OCI-LY7 (cell line): ENCODE results near the gene KCTD10.

ENCODE experiments used
- CTCF ChIP-seq: fragments of 200-600 bp; sonication (generic); conservative IDR thresholded peaks from 2 replicates; pipeline ENCODE4 v1.5.1; 2014; ENCODE audit warnings: mild to moderate bottlenecking, antibody characterized with exemption, low read length, moderate library complexity, mixed read lengths
- EZH2phosphoT487 ChIP-seq: fragments of 200-600 bp; sonication (generic); IDR thresholded peaks from 2 replicates; pipeline ENCODE4 v1.6.1; 2018; ENCODE audit warnings: low read depth, borderline replicate concordance, mild to moderate bottlenecking, mixed run types, antibody characterized with exemption, low read length, moderate library complexity, mixed read lengths

DNA sequence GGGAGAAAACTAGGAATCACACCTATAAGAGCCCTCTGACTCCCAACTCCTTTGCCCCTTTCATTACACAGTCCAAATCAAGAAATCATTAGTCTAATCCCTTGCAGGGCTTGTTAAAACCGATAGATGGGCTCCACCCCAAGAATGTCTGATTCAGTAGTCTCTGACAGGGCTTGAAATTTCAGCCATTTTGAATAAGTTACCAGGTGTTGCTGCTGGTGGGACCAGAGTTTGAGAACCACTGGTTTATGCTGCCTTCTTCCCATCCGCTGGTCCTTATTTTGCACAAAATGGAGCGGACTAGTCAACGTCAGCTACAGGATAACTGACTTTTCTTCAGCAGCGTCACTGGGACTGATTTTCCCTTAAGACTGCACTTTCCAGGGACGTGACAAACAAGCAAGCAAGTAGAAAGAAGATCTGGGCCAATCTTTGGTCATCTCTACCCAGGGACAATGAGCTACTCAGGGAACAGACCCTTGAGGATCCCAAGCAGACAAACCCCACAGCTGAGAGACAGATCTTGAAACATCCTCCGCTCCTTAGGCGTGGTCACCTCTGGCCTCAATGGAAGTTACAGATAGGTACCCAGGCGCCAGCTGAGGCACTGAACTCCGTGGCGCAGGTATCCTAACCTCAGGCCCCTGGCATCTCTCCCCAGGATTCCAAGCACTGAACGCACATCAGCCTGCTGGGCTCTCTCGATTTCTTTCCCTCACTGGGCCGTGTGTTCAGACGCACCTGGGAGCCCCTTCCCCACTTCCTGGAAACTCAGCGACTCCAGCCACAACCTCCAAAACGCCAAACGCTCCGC, 900 bp downstream of the KCTD10 start:
- TF ChIP-seq EZH2phosphoT487 = no peak
- TF ChIP-seq CTCF = no peak
